HFF-Myc (cell line): ENCODE data around the gene AGAP1.

Experiments
- DNase-seq: peaks from one replicate; pipeline ENCODE4 v3.0.0-alpha.2; 2011; ENCODE audit warnings: low read depth; ENCODE audit errors: extremely low read depth
- H3K4me3 ChIP-seq: replicated peaks from 2 replicates; pipeline ENCODE4 v1.5.1; 2011; ENCODE audit warnings: low read depth, mild to moderate bottlenecking, control low read depth, low read length
- CTCF ChIP-seq: IDR thresholded peaks from 2 replicates; pipeline ENCODE4 v1.5.1; 2012; ENCODE audit warnings: mild to moderate bottlenecking, low read depth, low read length, control low read depth; ENCODE audit errors: missing control alignments

The AGAP1 gene

GRCh38 chr2:235747001-235747785 is 253.3 kb downstream of the AGAP1 start:
- H3K4me3 ChIP-seq, result no peak overlapping the region
- TF ChIP-seq CTCF, result no peak
- DNase-seq, result no peak

- no peak for TF ChIP-seq CTCF
- no peak overlapping the region for H3K4me3 ChIP-seq
- DNase-seq, result no peak
Observed at GRCh38 chr2:235747786-235748091, 253.9 kb downstream of the AGAP1 start.

- TF ChIP-seq CTCF, result no peak
- no peak for DNase-seq
- H3K4me3 ChIP-seq, result no peak overlapping the region
Observed at GRCh38 chr2:235749121-235749770, 255.4 kb downstream of the AGAP1 start.

- H3K4me3 ChIP-seq, result no peak overlapping the region
- no peak for TF ChIP-seq CTCF
- DNase-seq, result no peak
Observed at GRCh38 chr2:235749771-235750160, 255.9 kb downstream of the AGAP1 start.

GRCh38 chr2:235752846-235753245 is 259.0 kb downstream of the AGAP1 start:
- no peak for DNase-seq
- TF ChIP-seq CTCF, result no peak
- no peak overlapping the region for H3K4me3 ChIP-seq

- H3K4me3 ChIP-seq, result no peak overlapping the region
- TF ChIP-seq CTCF, result no peak
- no peak for DNase-seq
Observed at GRCh38 chr2:235754357-235755207, 260.7 kb downstream of the AGAP1 start.
